H1 (cell line): ENCODE results near the gene IRF7. TPM values are rescaled to one million over a fixed set of nuclear protein-coding genes. Genes with fewer than 3 reads are reported as not detected.
A peak's percentile ranks its signal among the peaks of the same experiment; 100 is the strongest.

Experiments
- CTCF ChIA-PET: fragments of 300-600 bp; sonication (Branson Sonifier 250); formaldehyde crosslinking; loops from one replicate; lab custom pipeline; 2021; ENCODE audit not compliant: partially characterized antibody; lab: Charles Lee
- POLR2A ChIA-PET: fragments of 300-600 bp; sonication (Branson Sonifier 250); formaldehyde crosslinking; loops from one replicate; lab custom pipeline; 2021; ENCODE audit warnings: inconsistent platforms; ENCODE audit not compliant: partially characterized antibody; lab: Charles Lee
- DNase-seq, 2 experiments: peaks; one replicate each; pipeline versions ENCODE4 v3.0.0 to v3.0.0-alpha.2; 2010 to 2022; ENCODE audit warnings: low spot score in 2 of 2, low read depth in 1 of 2, mixed read lengths in 1 of 2
- FAIRE-seq: peaks from 2 replicates; lab custom pipeline; 2011; peaks lifted over from hg19 to GRCh38; lab: Jason Lieb, UNC
- H2AFZ ChIP-seq: 2 replicates; pipeline ENCODE4 v1.8.1; 2012; ENCODE audit warnings: low read length, inconsistent platforms
- H2AK5ac ChIP-seq: 2 replicates; pipeline ENCODE4 v1.6.1; 2013; ENCODE audit warnings: low read depth, low read length
- H2BK120ac ChIP-seq: replicated peaks from 2 replicates; pipeline ENCODE3; 2013; ENCODE audit warnings: low read depth, low read length, inconsistent platforms
- H2BK12ac ChIP-seq: 2 replicates; pipeline ENCODE4 v1.6.1; 2013; ENCODE audit warnings: low read depth, low read length
- H2BK15ac ChIP-seq: 2 replicates; pipeline ENCODE4 v1.6.1; 2013; ENCODE audit warnings: low read length
- H2BK20ac ChIP-seq: 2 replicates; pipeline ENCODE4 v1.6.1; 2013; ENCODE audit warnings: low read length
- H2BK5ac ChIP-seq: 2 replicates; pipeline ENCODE4 v1.6.1; 2013; ENCODE audit warnings: low read depth, low read length
- H3K14ac ChIP-seq: 2 replicates; pipeline ENCODE4 v1.6.1; 2013; ENCODE audit warnings: inconsistent platforms; ENCODE audit not compliant: insufficient read length
- H3K18ac ChIP-seq: 2 replicates; pipeline ENCODE4 v1.6.1; 2013; ENCODE audit warnings: low read length; ENCODE audit errors: extremely low read depth
- H3K23ac ChIP-seq: 2 replicates; pipeline ENCODE4 v1.6.1; 2013; ENCODE audit warnings: inconsistent platforms; ENCODE audit not compliant: insufficient read length
- H3K23me2 ChIP-seq: 2 replicates; pipeline ENCODE4 v1.6.1; 2013; ENCODE audit warnings: low read depth, low read length
- H3K27ac ChIP-seq: 2 replicates; pipeline ENCODE4 v1.6.1; 2011; ENCODE audit warnings: low read depth, low read length, inconsistent platforms
- H3K27me3 ChIP-seq, 4 experiments: replicated peaks in 1 of 4; 1 replicate in 1 of 4; 2 replicates in 3 of 4; pipeline versions ENCODE4 v1.6.1 to v1.8.1; 2011 to 2013; ENCODE audit warnings: low read length in 3 of 4, mild to moderate bottlenecking in 3 of 4, inconsistent platforms in 2 of 4, mixed read lengths in 2 of 4, moderate library complexity in 1 of 4; ENCODE audit not compliant: control insufficient read depth in 3 of 4, insufficient read depth in 3 of 4; ENCODE audit errors: extremely low read depth in 1 of 4
- H3K36me3 ChIP-seq, 4 experiments: 2 replicates each; pipeline versions ENCODE4 v1.6.1 to v1.8.1; 2011 to 2013; ENCODE audit warnings: mild to moderate bottlenecking in 4 of 4, low read length in 3 of 4, moderate library complexity in 2 of 4, control low read depth in 1 of 4, inconsistent platforms in 1 of 4; ENCODE audit not compliant: insufficient read depth in 4 of 4, control insufficient read depth in 2 of 4
- H3K4ac ChIP-seq: replicated peaks from 2 replicates; pipeline ENCODE3; 2013; ENCODE audit warnings: low read length, low read depth, mixed read lengths, inconsistent platforms; ENCODE audit not compliant: insufficient read length
- H3K4me1 ChIP-seq, 4 experiments: replicated peaks in 1 of 4; 1 replicate in 1 of 4; 2 replicates in 3 of 4; pipeline versions ENCODE4 v1.6.1 to v1.8.1; 2011 to 2013; ENCODE audit warnings: low read length in 3 of 4, inconsistent platforms in 2 of 4, mixed read lengths in 1 of 4; ENCODE audit not compliant: insufficient read depth in 4 of 4, control insufficient read depth in 3 of 4
- H3K4me2 ChIP-seq, 2 experiments: 2 replicates each; pipeline versions ENCODE4 v1.6.1 to v1.8.1; 2011 to 2013; ENCODE audit warnings: low read depth in 2 of 2, low read length in 2 of 2, control low read depth in 1 of 2, inconsistent platforms in 1 of 2, mild to moderate bottlenecking in 1 of 2; ENCODE audit not compliant: insufficient read depth in 1 of 2
- H3K4me3 ChIP-seq, 4 experiments: fragments of 200-600, 300-600 bp in 1 of 4; sonication (generic), shearing (Covaris generic), sonication (Bioruptor Twin) in 1 of 4; 2 replicates each; pipeline versions ENCODE4 v1.5.1 to v1.8.1; 2011 to 2016; ENCODE audit warnings: low read length in 4 of 4, low read depth in 3 of 4, control low read depth in 2 of 4, inconsistent platforms in 2 of 4, mild to moderate bottlenecking in 2 of 4, mixed read lengths in 1 of 4, moderate library complexity in 1 of 4; ENCODE audit not compliant: insufficient read depth in 2 of 4; ENCODE audit errors: extremely low read depth in 1 of 4
- H3K56ac ChIP-seq: replicated peaks from 2 replicates; pipeline ENCODE3; 2013; ENCODE audit warnings: low read depth, mild to moderate bottlenecking, mixed read lengths, low read length, inconsistent platforms; ENCODE audit not compliant: insufficient read length
- H3K79me1 ChIP-seq: 2 replicates; pipeline ENCODE4 v1.6.1; 2013; ENCODE audit warnings: low read depth, low read length, control low read depth
- H3K79me2 ChIP-seq, 2 experiments: 2 replicates each; pipeline versions ENCODE4 v1.6.1 to v1.8.1; 2012 to 2013; ENCODE audit warnings: low read length in 2 of 2, mild to moderate bottlenecking in 2 of 2, inconsistent platforms in 1 of 2; ENCODE audit not compliant: insufficient read depth in 2 of 2, control insufficient read depth in 1 of 2
- H3K9ac ChIP-seq, 4 experiments: replicated peaks in 1 of 4; 1 replicate in 1 of 4; 2 replicates in 3 of 4; pipeline versions ENCODE4 v1.6.1 to v1.8.1; 2011 to 2013; ENCODE audit warnings: low read depth in 3 of 4, low read length in 3 of 4, control low read depth in 2 of 4, mild to moderate bottlenecking in 2 of 4, moderate library complexity in 2 of 4, inconsistent platforms in 1 of 4; ENCODE audit errors: extremely low read depth in 1 of 4
- H3K9me3 ChIP-seq, 2 experiments: 2 replicates each; pipeline versions ENCODE4 v1.6.1 to v1.8.1; 2012 to 2013; ENCODE audit warnings: mild to moderate bottlenecking in 2 of 2, moderate library complexity in 2 of 2, control low read depth in 1 of 2, inconsistent platforms in 1 of 2, low read depth in 1 of 2, low read length in 1 of 2, mixed read lengths in 1 of 2; ENCODE audit not compliant: insufficient read depth in 2 of 2
- H4K20me1 ChIP-seq, 2 experiments: replicated peaks in 1 of 2; 2 replicates each; pipeline versions ENCODE3 to v1.8.1; 2011 to 2013; ENCODE audit warnings: inconsistent platforms in 2 of 2, low read length in 2 of 2, mild to moderate bottlenecking in 1 of 2; ENCODE audit not compliant: insufficient read depth in 2 of 2, control insufficient read depth in 1 of 2
- H4K5ac ChIP-seq: 2 replicates; pipeline ENCODE4 v1.6.1; 2013; ENCODE audit warnings: low read length, low read depth, mixed read lengths, inconsistent platforms; ENCODE audit not compliant: insufficient read length
- H4K8ac ChIP-seq: 2 replicates; pipeline ENCODE4 v1.8.0; 2013; ENCODE audit warnings: mild to moderate bottlenecking, moderate library complexity, low read length, inconsistent platforms; ENCODE audit not compliant: insufficient read depth; ENCODE audit errors: extremely low read depth
- H4K91ac ChIP-seq: replicated peaks from 2 replicates; pipeline ENCODE3; 2013; ENCODE audit warnings: low read length, mixed read lengths, inconsistent platforms; ENCODE audit not compliant: insufficient read length
- CREB1 ChIP-seq: IDR thresholded peaks from 2 replicates; pipeline ENCODE4 v1.6.1; 2012; ENCODE audit warnings: inconsistent platforms
- E2F6 ChIP-seq: IDR thresholded peaks from 2 replicates; pipeline ENCODE4 v1.6.1; 2012; ENCODE audit warnings: inconsistent platforms
- POLR2A ChIP-seq, 2 experiments: IDR thresholded peaks; 1 replicate in 1 of 2; 2 replicates in 1 of 2; pipeline ENCODE4 v1.6.1; 2011; ENCODE audit warnings: low read depth in 2 of 2, low read length in 2 of 2, mild to moderate bottlenecking in 2 of 2; ENCODE audit errors: control extremely low read depth in 1 of 2
- POLR2AphosphoS5 ChIP-seq: IDR thresholded peaks from 2 replicates; pipeline ENCODE4 v1.6.1; 2011; ENCODE audit warnings: low read depth, low read length
- POU5F1 ChIP-seq: IDR thresholded peaks from 2 replicates; pipeline ENCODE4 v1.6.1; 2011; ENCODE audit warnings: low read depth, mild to moderate bottlenecking, low read length, moderate library complexity
- RFX5 ChIP-seq: IDR thresholded peaks from 2 replicates; pipeline ENCODE4 v1.6.1; 2011; ENCODE audit warnings: low read depth, low read length, improper control_type of control experiment, borderline replicate concordance
- SUZ12 ChIP-seq: fragments of 200-600 bp; sonication (generic); IDR thresholded peaks from 2 replicates; pipeline ENCODE4 v1.6.1; 2012; ENCODE audit warnings: mild to moderate bottlenecking, inconsistent platforms, low read length, moderate library complexity, mixed read lengths
- ZNF274 ChIP-seq: IDR thresholded peaks from 2 replicates; pipeline ENCODE4 v1.7.0; 2012; ENCODE audit warnings: low read length, borderline replicate concordance; ENCODE audit errors: extremely low read depth
- WGBS, 2 experiments: shearing (Covaris generic) in 1 of 2; methylation state at CpG; one replicate each; pipeline versions ENCODE4 v1.1.6 to v1.1.7; 2013 to 2015; ENCODE audit warnings: low lambda C conversion rate in 2 of 2, mixed read lengths in 2 of 2, inconsistent platforms in 1 of 2, low coverage in 1 of 2, missing lambda C conversion rate in 1 of 2; ENCODE audit not compliant: insufficient replicate concordance in 2 of 2, insufficient coverage in 1 of 2, insufficient read length in 1 of 2; ENCODE audit errors: extremely low coverage in 1 of 2, missing lambda C conversion rate in 1 of 2; 5-methylcytosine and 5-hydroxymethylcytosine counted together
- polyA plus RNA-seq, 7 experiments: library from polyadenylated mRNA; depleted of rRNA in 3 of 7; stranded (reverse) in 5 of 7; unstranded in 2 of 7; fragments of >200 nt in 5 of 7; fragments of 200-250 nt in 2 of 7; gene quantifications; 1 replicate in 5 of 7; 2 replicates in 1 of 7; 4 replicates in 1 of 7; pipeline versions ENCODE4 v1.2.1 to v1.2.3, GENCODE V29; 2011 to 2013; ENCODE audit warnings: missing spikeins in 2 of 7, mixed read lengths in 2 of 7
- total RNA-seq: library from RNA; stranded (reverse); fragmentation: NEBNext Ultra II Directional; extraction: Animal tissue kit (Norgen Biotek cat#: 25700); gene quantifications from 2 replicates; pipeline ENCODE4 v1.2.1, GENCODE V29; 2021

The IRF7 gene
- total and polyA plus RNA-seq, 2 of the 8 experiments (the other 6 are each of a cell fraction or from before 2014, with no cell fraction given): 9.1 to 9.6 TPM

GRCh38 chr11:637593-638521, 22.1 kb upstream of the IRF7 start:
- Histone ChIP-seq H4K91ac (peak overlapping the region; percentile 95), H3K36me3 (no peaks in the 10 kb centered on the region), H3K79me1 (no peaks in the 10 kb centered on the region), H2BK15ac (peak overlapping the region; percentile 98; the same call in 1 of the 2 replicates), H3K27me3 (peaks cover 21 to 49% (median 43%) of the 10 kb centered on the region in 4 experiments), H3K4me2 (peak overlapping the region; percentile 81 to 91), H4K5ac (peak overlapping the region; percentile 1), H3K4ac (peak overlapping the region; percentile 46), H3K9me3 (no peaks in the 10 kb centered on the region; a peak in 1 of 4 replicates), H3K14ac (no peak overlapping the region), H3K4me3 (peak overlapping the region; percentile 34 to 60 (median 48)), H2BK5ac (no peak overlapping the region; the same call in 1 of the 2 replicates), H3K23ac (no peak overlapping the region), H3K79me2 (no peaks in the 10 kb centered on the region), H4K20me1 (peaks cover 0 to 3% of the 10 kb centered on the region in 2 experiments), H3K23me2 (peaks cover 21% of the 10 kb centered on the region; the same call in 1 of the 2 replicates), H2BK120ac (peak overlapping the region; percentile 61), H3K18ac (peak overlapping the region; percentile 95), H3K9ac (peak overlapping the region; percentile 33 to 56 (median 43); a peak in 5 of 7 replicates), H2BK12ac (peak overlapping the region; percentile 99), H3K27ac (0 out of 2 replicates have a peak overlapping the region, but pooled peaks have one; percentile 12), H4K8ac (peak overlapping the region; percentile 53), H3K56ac (no peak overlapping the region), H2AK5ac (0 out of 2 replicates have a peak overlapping the region, but pooled peaks have one; percentile 75), H3K4me1 (peaks cover 0 to 30% (median 20%) of the 10 kb centered on the region in 4 experiments; a peak in 6 of 7 replicates), H2AFZ (no peak overlapping the region), H2BK20ac (peak overlapping the region; percentile 93; the same call in 1 of the 2 replicates)
- WGBS, 2 experiments: 8% methylated on average over 52 of the region's 55 CpGs; no CpG with 5 or more reads in 1 of the 2 experiments
- FAIRE-seq (no peak), DNase-seq (peak in 1 of 2 experiments; percentile 70)
- POLR2A ChIA-PET: interaction anchor here (0.9 to 3.6 kb wide), 26 partner anchors 9 to 173 kb away, joined by 3 to 20 read pairs (median 4); partner anchors contain the start of genes IRF7, SCT and TALDO1
- CTCF ChIA-PET: interaction anchor here (0.6 to 2.0 kb wide), 7 partner anchors 8 to 128 kb away, joined by 3 to 10 read pairs (median 3); no protein-coding TSS in a partner anchor
- no peak for TF ChIP-seq RFX5
- TF ChIP-seq E2F6: peak; percentile 76
- TF ChIP-seq CREB1: peak; percentile 52; the same call in 1 of the 2 replicates
- TF ChIP-seq POLR2A (IDR thresholded peaks at IDR 0.05; ENCODE audit: control extremely low read depth in 1 of 2, low read depth in 2 of 2, low read length in 2 of 2): no peak; a peak in 1 of 3 replicates
- TF ChIP-seq POLR2AphosphoS5: peak; percentile 30; the same call in 1 of the 2 replicates
- TF ChIP-seq SUZ12: peak; percentile 66
- TF ChIP-seq POU5F1: no peak
- TF ChIP-seq ZNF274: no peak
